GM12891 (cell line): ENCODE results near the gene PXN.

Experiments used
- PAX5 ChIP-seq: IDR thresholded peaks from 2 replicates; pipeline ENCODE4 v1.6.1; 2011; ENCODE audit warnings: low read length, moderate library complexity, mild to moderate bottlenecking; ENCODE audit not compliant: insufficient read depth, severe bottlenecking
- POLR2A ChIP-seq: IDR thresholded peaks from 2 replicates; pipeline ENCODE4 v1.6.1; 2011; ENCODE audit warnings: low read depth, low read length, control low read depth
- POLR2AphosphoS5 ChIP-seq: IDR thresholded peaks from 2 replicates; pipeline ENCODE4 v1.6.1; 2011; ENCODE audit warnings: low read depth, low read length, control low read depth
- POU2F2 ChIP-seq: IDR thresholded peaks from 2 replicates; pipeline ENCODE4 v1.6.1; 2011; ENCODE audit warnings: low read depth, mild to moderate bottlenecking, control low read depth, low read length, moderate library complexity
- SPI1 ChIP-seq: IDR thresholded peaks from 2 replicates; pipeline ENCODE4 v1.6.1; 2011; ENCODE audit warnings: low read depth, low read length, control low read depth
- TAF1 ChIP-seq: IDR thresholded peaks from 2 replicates; pipeline ENCODE4 v1.6.1; 2011; ENCODE audit warnings: low read depth, low read length, control low read depth

- no peak for TF ChIP-seq TAF1
- no peak for TF ChIP-seq POLR2A
- TF ChIP-seq POLR2AphosphoS5: no peak
- no peak for TF ChIP-seq SPI1
- TF ChIP-seq PAX5: no peak
- TF ChIP-seq POU2F2: peak; percentile 99
These were observed 36.7 kb upstream of the PXN start, which contains the start of gene SIRT4 for GRCh38 chr12:120301962-120302815.
